ENCODE results near the gene TNFAIP8L3. TPM values are rescaled to one million over a fixed set of nuclear protein-coding genes. Genes with fewer than 3 reads are reported as not detected.

Gene TNFAIP8L3
- total and polyA plus RNA-seq, 2 of the 4 experiments (the other 2 are of a cell fraction) = 0.29 to 0.90 TPM

DNA sequence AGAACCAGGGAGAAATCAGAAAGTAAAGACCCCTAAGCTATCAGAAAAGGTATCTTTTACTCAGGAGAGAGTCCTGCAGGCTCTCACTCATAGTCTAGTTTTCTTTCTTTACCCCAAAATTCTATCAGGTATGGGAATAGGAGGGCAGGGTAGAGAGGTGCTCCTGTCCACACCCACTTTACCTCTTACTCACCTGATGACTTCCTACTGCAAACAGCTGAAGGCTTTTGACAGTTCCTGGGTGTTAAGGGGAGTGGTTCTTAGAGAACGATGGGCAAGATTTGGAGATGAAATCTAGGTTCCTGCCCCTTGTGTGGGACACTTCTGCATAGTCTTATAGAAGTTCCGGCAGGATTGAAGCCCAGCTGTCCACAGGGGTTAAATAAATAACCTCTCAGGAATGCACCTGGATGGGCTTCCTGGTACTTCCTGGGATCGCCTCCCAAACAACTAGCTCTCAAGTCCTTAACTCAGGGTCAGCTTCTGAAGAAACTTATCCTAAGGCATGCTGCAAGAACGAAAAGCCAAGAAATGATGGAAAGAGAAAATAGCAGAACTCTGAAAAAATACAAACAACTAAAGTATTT, 10.8 kb upstream of the TNFAIP8L3 start:
- no peak overlapping the region for H3K14ac ChIP-seq (replicated peaks; ENCODE audit: low read depth, low read length)
- WGBS, 2 experiments (ENCODE audit: extremely low coverage in 2 of 2, insufficient read length in 1 of 2) = no CpG with 5 or more reads among the region's 4 CpGs
- H3K4me1 ChIP-seq (ENCODE audit: control insufficient read depth, insufficient read depth, low read length) = peaks cover 17% of the 10 kb centered on the region
- H3K9ac ChIP-seq (ENCODE audit: low read depth, low read length) = no peak overlapping the region
- in situ Hi-C loops (cut with MboI; ENCODE audit: low sequenced_read_pairs) = no loop called here
- H2AK5ac ChIP-seq (ENCODE audit: low read depth, low read length) = no peak overlapping the region
- H2BK15ac ChIP-seq (ENCODE audit: low read depth, low read length) = no peak overlapping the region
- no peak overlapping the region for H2BK5ac ChIP-seq (ENCODE audit: low read depth, low read length, poor library complexity, severe bottlenecking)
- no peak overlapping the region for H4K5ac ChIP-seq (ENCODE audit: low read depth, low read length)
- peaks cover 23% of the 10 kb centered on the region for H3K9me1 ChIP-seq (ENCODE audit: insufficient read depth, low read length)
- H3K27me3 ChIP-seq (ENCODE audit: control insufficient read depth, insufficient read depth, low read length) = peaks cover 3% of the 10 kb centered on the region; the same call in 1 of the 2 replicates
- H2AK9ac ChIP-seq (replicated peaks; ENCODE audit: low read depth, low read length, poor library complexity) = no peak overlapping the region
- H3K79me1 ChIP-seq (ENCODE audit: low read depth in 1 of 2, low read length in 2 of 2) = no peaks in the 10 kb centered on the region
- H4K8ac ChIP-seq (ENCODE audit: low read depth in 2 of 2, low read length in 2 of 2) = no peak overlapping the region
- H3K4me2 ChIP-seq (ENCODE audit: low read depth, low read length) = no peak overlapping the region
- ATAC-seq (ENCODE audit: low read depth) (no peak), DNase-seq (no peak)
- H3K36me3 ChIP-seq (ENCODE audit: control insufficient read depth, insufficient read depth, low read length) = no peaks in the 10 kb centered on the region
- no TSS peak for BruUV-seq (replicated peaks)
- intact Hi-C loops (cut with micrococcal nuclease) = no loop called here
- H3K4ac ChIP-seq (ENCODE audit: low read depth, low read length) = no peak overlapping the region
- no peak overlapping the region for H2AFZ ChIP-seq (replicated peaks; ENCODE audit: low read length, poor library complexity)
- no peak for TF ChIP-seq RAD21 (IDR thresholded peaks at IDR 0.05; ENCODE audit: low read length)
- no peak for TF ChIP-seq CHD1 (IDR thresholded peaks at IDR 0.05; ENCODE audit: low read depth, low read length)
- TF ChIP-seq, protein P1, sequence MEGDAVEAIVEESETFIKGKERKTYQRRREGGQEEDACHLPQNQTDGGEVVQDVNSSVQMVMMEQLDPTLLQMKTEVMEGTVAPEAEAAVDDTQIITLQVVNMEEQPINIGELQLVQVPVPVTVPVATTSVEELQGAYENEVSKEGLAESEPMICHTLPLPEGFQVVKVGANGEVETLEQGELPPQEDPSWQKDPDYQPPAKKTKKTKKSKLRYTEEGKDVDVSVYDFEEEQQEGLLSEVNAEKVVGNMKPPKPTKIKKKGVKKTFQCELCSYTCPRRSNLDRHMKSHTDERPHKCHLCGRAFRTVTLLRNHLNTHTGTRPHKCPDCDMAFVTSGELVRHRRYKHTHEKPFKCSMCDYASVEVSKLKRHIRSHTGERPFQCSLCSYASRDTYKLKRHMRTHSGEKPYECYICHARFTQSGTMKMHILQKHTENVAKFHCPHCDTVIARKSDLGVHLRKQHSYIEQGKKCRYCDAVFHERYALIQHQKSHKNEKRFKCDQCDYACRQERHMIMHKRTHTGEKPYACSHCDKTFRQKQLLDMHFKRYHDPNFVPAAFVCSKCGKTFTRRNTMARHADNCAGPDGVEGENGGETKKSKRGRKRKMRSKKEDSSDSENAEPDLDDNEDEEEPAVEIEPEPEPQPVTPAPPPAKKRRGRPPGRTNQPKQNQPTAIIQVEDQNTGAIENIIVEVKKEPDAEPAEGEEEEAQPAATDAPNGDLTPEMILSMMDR (conservative IDR thresholded peaks at IDR 0.05; ENCODE audit: low read depth, low read length) = no peak
- TF ChIP-seq RFX5 (IDR thresholded peaks at IDR 0.05; ENCODE audit: low read depth, low read length) = no peak
- TF ChIP-seq BHLHE40 (IDR thresholded peaks at IDR 0.05; ENCODE audit: low read depth, low read length) = no peak
- no peak for TF ChIP-seq SMC3 (IDR thresholded peaks at IDR 0.05; ENCODE audit: low read depth, low read length)
- no peak for TF ChIP-seq MAFK (IDR thresholded peaks at IDR 0.05; ENCODE audit: low read depth, low read length)
- TF ChIP-seq, protein P2, sequence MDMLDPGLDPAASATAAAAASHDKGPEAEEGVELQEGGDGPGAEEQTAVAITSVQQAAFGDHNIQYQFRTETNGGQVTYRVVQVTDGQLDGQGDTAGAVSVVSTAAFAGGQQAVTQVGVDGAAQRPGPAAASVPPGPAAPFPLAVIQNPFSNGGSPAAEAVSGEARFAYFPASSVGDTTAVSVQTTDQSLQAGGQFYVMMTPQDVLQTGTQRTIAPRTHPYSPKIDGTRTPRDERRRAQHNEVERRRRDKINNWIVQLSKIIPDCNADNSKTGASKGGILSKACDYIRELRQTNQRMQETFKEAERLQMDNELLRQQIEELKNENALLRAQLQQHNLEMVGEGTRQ (IDR thresholded peaks at IDR 0.05; ENCODE audit: low read depth, low read length) = no peak
- TF ChIP-seq RCOR1 (IDR thresholded peaks at IDR 0.05; ENCODE audit: insufficient replicate concordance, low read length) = no peak
- TF ChIP-seq FOS (IDR thresholded peaks at IDR 0.05; ENCODE audit: low read depth, low read length) = no peak
- TF ChIP-seq POLR2A (IDR thresholded peaks at IDR 0.05; ENCODE audit: low read depth, low read length) = no peak
- TF ChIP-seq NFE2L2 (IDR thresholded peaks at IDR 0.05; ENCODE audit: low read depth, low read length) = no peak
- no peak for TF ChIP-seq MXI1 (IDR thresholded peaks at IDR 0.05; ENCODE audit: borderline replicate concordance, low read depth, low read length)
- TF ChIP-seq MAZ (IDR thresholded peaks at IDR 0.05; ENCODE audit: borderline replicate concordance, low read depth, low read length) = no peak
- TF ChIP-seq CEBPB (IDR thresholded peaks at IDR 0.05; ENCODE audit: low read depth, low read length) = no peak
- TF ChIP-seq, protein P3, sequence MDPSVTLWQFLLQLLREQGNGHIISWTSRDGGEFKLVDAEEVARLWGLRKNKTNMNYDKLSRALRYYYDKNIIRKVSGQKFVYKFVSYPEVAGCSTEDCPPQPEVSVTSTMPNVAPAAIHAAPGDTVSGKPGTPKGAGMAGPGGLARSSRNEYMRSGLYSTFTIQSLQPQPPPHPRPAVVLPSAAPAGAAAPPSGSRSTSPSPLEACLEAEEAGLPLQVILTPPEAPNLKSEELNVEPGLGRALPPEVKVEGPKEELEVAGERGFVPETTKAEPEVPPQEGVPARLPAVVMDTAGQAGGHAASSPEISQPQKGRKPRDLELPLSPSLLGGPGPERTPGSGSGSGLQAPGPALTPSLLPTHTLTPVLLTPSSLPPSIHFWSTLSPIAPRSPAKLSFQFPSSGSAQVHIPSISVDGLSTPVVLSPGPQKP (IDR thresholded peaks at IDR 0.05; ENCODE audit: borderline replicate concordance, low read depth, low read length) = no peak
- ChIA-PET CTCF (interaction anchor here (0.6 kb wide), 2 partner anchors 57 to 58 kb away, joined by 4 to 6 read pairs; no protein-coding TSS in a partner anchor), POLR2A (ENCODE audit: unreplicated experiment) (no interaction called here)
- no peak overlapping the region for H3K18ac ChIP-seq (ENCODE audit: low read depth, low read length)
- dilution Hi-C loops (cut with HindIII; ENCODE audit: low sequenced_read_pairs, unreplicated experiment) = no loop called here
- no peak overlapping the region for H3K23ac ChIP-seq (ENCODE audit: low read depth, low read length)
- no peak overlapping the region for H2BK20ac ChIP-seq (ENCODE audit: low read depth, low read length)
- no peak overlapping the region for H3K4me3 ChIP-seq (ENCODE audit: insufficient read depth, low read depth, low read length)
- H4K20me1 ChIP-seq (ENCODE audit: insufficient read depth, low read length) = no peaks in the 10 kb centered on the region
- no peak overlapping the region for H4K91ac ChIP-seq (ENCODE audit: insufficient read depth, low read depth, low read length)
- no peak overlapping the region for H3K56ac ChIP-seq (ENCODE audit: extremely low read depth, insufficient read depth, low read length)
- no peaks in the 10 kb centered on the region for H3K9me3 ChIP-seq (ENCODE audit: control insufficient read depth, insufficient read depth, low read length)
- no peak overlapping the region for H2BK120ac ChIP-seq (ENCODE audit: low read depth, low read length)
- H3K27ac ChIP-seq (ENCODE audit: insufficient read depth, low read length) = no peak overlapping the region
